Motor neuron (in vitro differentiated cells): ENCODE results near the gene SEPTIN3. TPM values are rescaled to one million over a fixed set of nuclear protein-coding genes. Genes with fewer than 3 reads are reported as not detected.

Experiments
- ATAC-seq, 8 experiments: fragments of 200-7000 bp; cut with Tn5 transposase; replicated peaks in 6 of 8; 2 replicates each; pipeline ENCODE4 v1.8.0; 2021; ENCODE audit warnings: mild to moderate bottlenecking in 8 of 8, moderate library complexity in 8 of 8
- H3K27ac ChIP-seq, 2 donors: fragments of 250-450 bp; sonication (Bioruptor Pico); 2 replicates each; pipeline ENCODE4 v1.9.0; 2021; ENCODE audit warnings: antibody characterized with exemption in 2 of 2, mild to moderate bottlenecking in 2 of 2, moderate library complexity in 1 of 2
- H3K4me1 ChIP-seq, 2 donors: fragments of 250-450 bp; sonication (Bioruptor Pico); replicated peaks in 1 of 2; 2 replicates each; pipeline ENCODE4 v1.6.1; 2021; ENCODE audit warnings: antibody characterized with exemption in 2 of 2, mild to moderate bottlenecking in 2 of 2, moderate library complexity in 1 of 2
- H3K4me3 ChIP-seq, 5 donors: fragments of 250-450 bp; sonication (Bioruptor Pico); 2 replicates each; pipeline ENCODE4 v1.9.0; 2021; ENCODE audit warnings: antibody characterized with exemption in 5 of 5, mild to moderate bottlenecking in 5 of 5, moderate library complexity in 4 of 5
- WGBS, 10 experiments: fragments of 450-650 bp; shearing (Covaris generic); methylation state at CpG; one replicate each; pipeline ENCODE4 v1.0.0; 2022; 5-methylcytosine and 5-hydroxymethylcytosine counted together
- in situ Hi-C, 9 experiments: fragments of 400-800 bp; cut with MboI; loops; one replicate each; pipeline ENCODE4 v1.15.0; 2021; ENCODE audit warnings: low sequenced_read_pairs in 9 of 9, low pct_unique_long_range_greater_than_20kb in 2 of 9; ENCODE audit not compliant: unreplicated experiment in 9 of 9
- total RNA-seq, 8 experiments: library from RNA; unstranded; fragments of 300-600 nt; gene quantifications; 2 replicates each; pipeline versions ENCODE4 v1.2.3 to v1.2.4, GENCODE V29; 2022

SEPTIN3 gene
- total RNA-seq, 8 experiments from 2014 or later: 0.92 to 119 (median 93.3) TPM

- H3K4me3 ChIP-seq: no peak overlapping the region
- no peak for ATAC-seq
- in situ Hi-C loops: loop anchor here in 2 of 9 experiments (10.0 to 25.0 kb wide), 2 partner anchors 95 to 483 kb away; partner anchors contain the start of genes NAGA (in 1 of the 2), PHETA2 (in 1 of the 2) and SMDT1 (in 1 of the 2)
- 12 to 100% (median 60%) methylated on average over 1 to 4 of the region's 9 CpGs; no CpG with 5 or more reads in 4 of the 10 experiments for WGBS, 10 experiments
- no peak overlapping the region for H3K27ac ChIP-seq
- peaks cover 14 to 16% of the 10 kb centered on the region in 2 donors for H3K4me1 ChIP-seq
Measured at GRCh38 chr22:41979423-41980250, 10.4 kb downstream of the SEPTIN3 start.

- peaks cover 7 to 9% of the 10 kb centered on the region in 2 donors for H3K4me1 ChIP-seq
- H3K4me3 ChIP-seq: no peak overlapping the region
- H3K27ac ChIP-seq: no peak overlapping the region
- no peak for ATAC-seq
- 0 to 90% (median 50%) methylated on average over 1 to 5 of the region's 5 CpGs; no CpG with 5 or more reads in 5 of the 10 experiments for WGBS, 10 experiments
- in situ Hi-C loops: loop anchor here in 1 of 9 experiments (25.0 kb wide), 1 partner anchor 479 kb away; no protein-coding TSS in a partner anchor
Measured at GRCh38 chr22:41982865-41983264, 13.6 kb downstream of the SEPTIN3 start.

- H3K4me3 ChIP-seq: no peak overlapping the region
- ATAC-seq: peak in 3 of 8 experiments; percentile 88 to 93 (median 92)
- WGBS, 10 experiments: 18 to 100% (median 80%) methylated on average over 1 to 6 of the region's 6 CpGs; no CpG with 5 or more reads in 1 of the 10 experiments
- in situ Hi-C loops: loop anchor here in 1 of 9 experiments (25.0 kb wide), 1 partner anchor 479 kb away; no protein-coding TSS in a partner anchor
- H3K27ac ChIP-seq: no peak overlapping the region
- no peaks in the 10 kb centered on the region for H3K4me1 ChIP-seq
Measured at GRCh38 chr22:41983513-41984405, 14.5 kb downstream of the SEPTIN3 start.

- ATAC-seq: no peak
- H3K4me3 ChIP-seq: no peak overlapping the region
- WGBS, 10 experiments: 80 to 100% (median 90%) methylated on average over 1 to 3 of the region's 5 CpGs; no CpG with 5 or more reads in 6 of the 10 experiments
- H3K4me1 ChIP-seq: no peaks in the 10 kb centered on the region
- H3K27ac ChIP-seq: no peak overlapping the region
- in situ Hi-C loops: loop anchor here in 1 of 9 experiments (25.0 kb wide), 1 partner anchor 475 kb away; no protein-coding TSS in a partner anchor
Measured at GRCh38 chr22:41987276-41987675, 18.0 kb downstream of the SEPTIN3 start.

- 0 to 100% (median 84%) methylated on average over 1 to 3 of the region's 4 CpGs; no CpG with 5 or more reads in 4 of the 10 experiments for WGBS, 10 experiments
- Histone ChIP-seq H3K27ac (no peak overlapping the region), H3K4me1 (no peaks in the 10 kb centered on the region), H3K4me3 (no peak overlapping the region)
- in situ Hi-C loops: loop anchor here in 1 of 9 experiments (25.0 kb wide), 1 partner anchor 473 kb away; no protein-coding TSS in a partner anchor
- ATAC-seq: no peak
Measured at GRCh38 chr22:41989246-41989645, 20.0 kb downstream of the SEPTIN3 start.

GRCh38 chr22:41991111-41991510 lies 21.9 kb downstream of the SEPTIN3 start:
- Histone ChIP-seq H3K4me3 (no peak overlapping the region), H3K4me1 (no peaks in the 10 kb centered on the region), H3K27ac (no peak overlapping the region)
- 40 to 100% (median 90%) methylated on average over 1 to 4 of the region's 7 CpGs; no CpG with 5 or more reads in 1 of the 10 experiments for WGBS, 10 experiments
- in situ Hi-C loops: loop anchor here in 1 of 9 experiments (25.0 kb wide), 1 partner anchor 471 kb away; no protein-coding TSS in a partner anchor
- ATAC-seq: no peak

GRCh38 chr22:41992496-41992895 lies 23.3 kb downstream of the SEPTIN3 start:
- H3K27ac ChIP-seq: no peak overlapping the region
- ATAC-seq: no peak
- H3K4me3 ChIP-seq: no peak overlapping the region
- no peaks in the 10 kb centered on the region for H3K4me1 ChIP-seq
- WGBS, 10 experiments: 34 to 100% (median 71%) methylated on average over 1 to 5 of the region's 5 CpGs; no CpG with 5 or more reads in 4 of the 10 experiments
- in situ Hi-C loops: loop anchor here in 1 of 9 experiments (25.0 kb wide), 1 partner anchor 470 kb away; no protein-coding TSS in a partner anchor

- in situ Hi-C loops: loop anchor here in 1 of 9 experiments (25.0 kb wide), 1 partner anchor 467 kb away; no protein-coding TSS in a partner anchor
- no peaks in the 10 kb centered on the region for H3K4me1 ChIP-seq
- no peak overlapping the region for H3K4me3 ChIP-seq
- WGBS, 10 experiments: 10 to 100% (median 60%) methylated on average over 1 to 3 of the region's 3 CpGs; no CpG with 5 or more reads in 1 of the 10 experiments
- no peak for ATAC-seq
- no peak overlapping the region for H3K27ac ChIP-seq
Measured at GRCh38 chr22:41995211-41995610, 26.0 kb downstream of the SEPTIN3 start.

- in situ Hi-C loops: loop anchor here in 1 of 9 experiments (25.0 kb wide), 1 partner anchor 465 kb away; no protein-coding TSS in a partner anchor
- no peak overlapping the region for H3K4me3 ChIP-seq
- no peak for ATAC-seq
- WGBS, 10 experiments: 67 to 100% (median 86%) methylated on average over 1 to 3 of the region's 5 CpGs; no CpG with 5 or more reads in 7 of the 10 experiments
- H3K4me1 ChIP-seq: peaks cover 0 to 11% of the 10 kb centered on the region in 2 donors
- no peak overlapping the region for H3K27ac ChIP-seq
Measured at GRCh38 chr22:41996826-41997225, 27.6 kb downstream of the SEPTIN3 start.

- in situ Hi-C loops: loop anchor here in 1 of 9 experiments (25.0 kb wide), 1 partner anchor 464 kb away; no protein-coding TSS in a partner anchor
- Histone ChIP-seq H3K27ac (no peak within 1 kb of the TSS), H3K4me1 (peaks cover 0 to 11% of the 10 kb centered on the region in 2 donors), H3K4me3 (no peak within 1 kb of the TSS)
- WGBS, 10 experiments: 67 to 100% (median 95%) methylated on average over 2 to 15 of the region's 71 CpGs; no CpG with 5 or more reads in 3 of the 10 experiments
- ATAC-seq: peak in 2 of 8 experiments; percentile 95 to 97
Measured at GRCh38 chr22:41998361-41999261, 29.4 kb downstream of the SEPTIN3 start, which contains the start of gene WBP2NL. TSS of gene WBP2NL (plus strand) at chr22:41998788. CDS start at chr22:41998819, 31 bp downstream.

GRCh38 chr22:42000466-42000865 lies 31.2 kb downstream of the SEPTIN3 start:
- 70 to 94% (median 86%) methylated on average over 2 to 8 of the region's 8 CpGs; no CpG with 5 or more reads in 4 of the 10 experiments for WGBS, 10 experiments
- no peak for ATAC-seq
- in situ Hi-C loops: no loop called here

More at GRCh38 chr22:42000466-42000865, 31.2 kb downstream of the SEPTIN3 start:
- Histone ChIP-seq H3K4me1 (peaks cover 0 to 11% of the 10 kb centered on the region in 2 donors), H3K4me3 (no peak overlapping the region), H3K27ac (no peak overlapping the region)
